Activated naive CD4-positive, alpha-beta T cell (primary cell): ENCODE measurements around the gene GEN1.

Experiments
- DNase-seq, 4 experiments: peaks; one replicate each; lab custom pipeline; 2025; lab: John Stamatoyannopoulos, UW

Gene GEN1

GRCh38 chr2:17752892-17753802 lies 791 bp upstream of the GEN1 start:
- DNase-seq: peak; percentile 18 to 44 (median 34)

- DNase-seq: no peak
These were observed 961 bp downstream of the GEN1 start for GRCh38 chr2:17754773-17755425.

GRCh38 chr2:17756668-17757067 lies 2.7 kb downstream of the GEN1 start:
- DNase-seq: no peak

- DNase-seq: no peak
These were observed 3.4 kb downstream of the GEN1 start for GRCh38 chr2:17757321-17757720.

GRCh38 chr2:17758118-17758517 lies 4.2 kb downstream of the GEN1 start:
- DNase-seq: no peak

GRCh38 chr2:17759805-17760204 lies 5.9 kb downstream of the GEN1 start:
- no peak for DNase-seq

GRCh38 chr2:17762451-17762850 lies 8.5 kb downstream of the GEN1 start:
- DNase-seq: no peak

GRCh38 chr2:17763641-17764333 lies 9.8 kb downstream of the GEN1 start:
- DNase-seq: no peak

- DNase-seq: no peak
These were observed 11.5 kb downstream of the GEN1 start for GRCh38 chr2:17765398-17765797.

- no peak for DNase-seq
These were observed 15.0 kb downstream of the GEN1 start for GRCh38 chr2:17768894-17769293.

- no peak for DNase-seq
These were observed 18.0 kb downstream of the GEN1 start for GRCh38 chr2:17771956-17772355.

GRCh38 chr2:17772532-17772931 lies 18.6 kb downstream of the GEN1 start:
- no peak for DNase-seq

GRCh38 chr2:17780546-17780945 lies 26.6 kb downstream of the GEN1 start:
- no peak for DNase-seq

GRCh38 chr2:17781482-17781881 lies 27.5 kb downstream of the GEN1 start:
- DNase-seq: no peak

GRCh38 chr2:17786727-17787126 lies 32.8 kb downstream of the GEN1 start:
- DNase-seq: no peak

- DNase-seq: no peak
These were observed 34.8 kb downstream of the GEN1 start for GRCh38 chr2:17788773-17789172.

GRCh38 chr2:17790536-17790935 lies 36.6 kb downstream of the GEN1 start:
- DNase-seq: no peak

GRCh38 chr2:17791121-17791816 lies 37.3 kb downstream of the GEN1 start:
- DNase-seq: no peak

GRCh38 chr2:17791817-17792130 lies 37.8 kb downstream of the GEN1 start:
- no peak for DNase-seq

GRCh38 chr2:17792515-17792914 lies 38.6 kb downstream of the GEN1 start:
- no peak for DNase-seq

- no peak for DNase-seq
These were observed 39.4 kb downstream of the GEN1 start for GRCh38 chr2:17793296-17793695.

GRCh38 chr2:17793803-17794354 lies 39.9 kb downstream of the GEN1 start:
- no peak for DNase-seq
